K562 (cell line): ENCODE results near the gene RNF34. TPM values are rescaled to one million over a fixed set of nuclear protein-coding genes. Genes with fewer than 3 reads are reported as not detected.

Experiments
- ATAC-seq: fragments of 200-7000 bp; cut with Tn5 transposase; 3 replicates; pipeline ENCODE4 v1.9.1; 2020; ENCODE audit warnings: moderate library complexity
- BruUV-seq: library from RNA; stranded (reverse); fragments of 400-500 nt; replicated peaks from 2 replicates; lab custom pipeline; 2021; lab: Mats Ljungman, UMichigan
- CTCF ChIA-PET: fragments of 300-600 bp; formaldehyde crosslinking; extraction: SDS; loops from one replicate; lab custom pipeline; 2021; ENCODE audit warnings: low intra/inter-chr PET ratio; lab: Yijun Ruan, JAX
- POLR2A ChIA-PET: fragments of 300-600, 350-650 bp; sonication (Branson Sonifier 250); formaldehyde crosslinking; extraction: SDS; loops from one replicate; lab custom pipeline; 2021; ENCODE audit warnings: antibody characterized with exemption, inconsistent platforms; lab: Yijun Ruan, JAX
- DNase-seq, 4 experiments: peaks; one replicate each; pipeline versions ENCODE4 v3.0.0 to v3.0.0-alpha.2; 2011 to 2018; ENCODE audit warnings: low spot score in 3 of 4, mixed read lengths in 3 of 4; ENCODE audit errors: extremely low read depth in 1 of 4
- FAIRE-seq: peaks from 2 replicates; lab custom pipeline; 2011; peaks lifted over from hg19 to GRCh38; lab: Jason Lieb, UNC
- H2AFZ ChIP-seq: 2 replicates; pipeline ENCODE4 v1.6.0; 2011; ENCODE audit warnings: low read depth, low read length, control low read depth, inconsistent platforms
- H3K27ac ChIP-seq: fragments of 200-600 bp; 3 replicates; pipeline ENCODE4 v1.8.0; 2011; ENCODE audit warnings: low read depth, mild to moderate bottlenecking, control low read depth, inconsistent platforms, low read length, moderate library complexity, mixed read lengths; ENCODE audit errors: extremely low read depth
- H3K27me3 ChIP-seq, 2 experiments: fragments of 300-600 bp in 1 of 2; 2 replicates in 1 of 2; 3 replicates in 1 of 2; pipeline versions ENCODE4 v1.6.0 to v1.8.0; 2011; ENCODE audit warnings: inconsistent platforms in 2 of 2, low read length in 2 of 2, mild to moderate bottlenecking in 1 of 2, mixed read lengths in 1 of 2, moderate library complexity in 1 of 2; ENCODE audit not compliant: control insufficient read depth in 2 of 2, insufficient read depth in 2 of 2
- H3K36me3 ChIP-seq: fragments of 300-600 bp; 3 replicates; pipeline ENCODE4 v1.8.0; 2011; ENCODE audit warnings: mild to moderate bottlenecking, low read length, inconsistent platforms; ENCODE audit not compliant: control insufficient read depth, insufficient read depth
- H3K4me1 ChIP-seq, 2 experiments: fragments of 200-600 bp in 1 of 2; replicated peaks in 1 of 2; 2 replicates in 1 of 2; 3 replicates in 1 of 2; pipeline versions ENCODE4 v1.5.1 to v1.8.0; 2011; ENCODE audit warnings: inconsistent platforms in 2 of 2, low read length in 2 of 2, mild to moderate bottlenecking in 1 of 2, mixed read lengths in 1 of 2, moderate library complexity in 1 of 2; ENCODE audit not compliant: control insufficient read depth in 2 of 2, insufficient read depth in 2 of 2
- H3K4me2 ChIP-seq: 2 replicates; pipeline ENCODE4 v1.6.1; 2011; ENCODE audit warnings: low read length, control low read depth, inconsistent platforms, mixed read lengths; ENCODE audit not compliant: insufficient read depth
- H3K4me3 ChIP-seq: fragments of 200-600 bp; sonication (generic), shearing (Covaris generic); 2 replicates; pipeline ENCODE4 v1.5.1; 2016; ENCODE audit warnings: control low read depth, inconsistent platforms
- H3K79me2 ChIP-seq: fragments of 200-600 bp; 3 replicates; pipeline ENCODE4 v1.8.0; 2011; ENCODE audit warnings: low read length, inconsistent platforms; ENCODE audit not compliant: control insufficient read depth, insufficient read depth
- H3K9ac ChIP-seq, 2 experiments: 2 replicates each; pipeline versions ENCODE4 v1.6.0 to v1.6.1; 2011; ENCODE audit warnings: low read depth in 2 of 2, low read length in 2 of 2, control low read depth in 1 of 2, inconsistent platforms in 1 of 2, mild to moderate bottlenecking in 1 of 2, mixed read lengths in 1 of 2; ENCODE audit not compliant: insufficient read depth in 1 of 2
- H3K9me1 ChIP-seq: one replicate; pipeline ENCODE4 v1.6.0; 2011; ENCODE audit warnings: inconsistent platforms, mild to moderate bottlenecking, low read length, moderate library complexity; ENCODE audit not compliant: control insufficient read depth, insufficient read depth
- H3K9me3 ChIP-seq: replicated peaks from 2 replicates; pipeline ENCODE4 v1.5.1; 2011; ENCODE audit warnings: low read depth, low read length, inconsistent platforms; ENCODE audit not compliant: control insufficient read depth, insufficient read depth
- H4K20me1 ChIP-seq: replicated peaks from 2 replicates; pipeline ENCODE4 v1.6.1; 2011; ENCODE audit warnings: low read length, inconsistent platforms, mixed read lengths; ENCODE audit not compliant: control insufficient read depth, insufficient read depth
- CAMTA2 ChIP-seq: fragments of 250-450 bp; sonication (Bioruptor Pico); conservative IDR thresholded peaks from 2 replicates; pipeline ENCODE4 v1.5.1; 2022
- CHD2 ChIP-seq: IDR thresholded peaks from 2 replicates; pipeline ENCODE4 v1.6.1; 2011; ENCODE audit warnings: low read depth, low read length
- ETV1 ChIP-seq: fragments of 450-650 bp; conservative IDR thresholded peaks from 2 replicates; pipeline ENCODE4 v1.6.1; 2016; ENCODE audit warnings: missing genetic modification characterization, control low read depth, low read depth, missing compliant biosample characterization
- MAFG ChIP-seq: fragments of 450-650 bp; conservative IDR thresholded peaks from 2 replicates; pipeline ENCODE4 v1.6.1; 2016; ENCODE audit warnings: missing genetic modification characterization, missing compliant biosample characterization
- NBN ChIP-seq: fragments of 450-650 bp; IDR thresholded peaks from 2 replicates; pipeline ENCODE4 v1.6.1; 2016; ENCODE audit warnings: low read depth, mild to moderate bottlenecking
- NCOA1 ChIP-seq: fragments of 450-650 bp; IDR thresholded peaks from 2 replicates; pipeline ENCODE4 v1.6.1; 2016; ENCODE audit warnings: low read depth
- POLR2AphosphoS2 ChIP-seq: IDR thresholded peaks from 2 replicates; pipeline ENCODE4 v1.6.1; 2012; ENCODE audit warnings: low read length, improper control_type of control experiment
- SREBF2 ChIP-seq: sonication (generic); formaldehyde crosslinking; IDR thresholded peaks from 2 replicates; pipeline ENCODE4 v1.4.0; 2020; ENCODE audit warnings: mild to moderate bottlenecking, missing genetic modification reagents
- XRCC3 ChIP-seq: fragments of 450-650 bp; IDR thresholded peaks from 2 replicates; pipeline ENCODE4 v1.6.1; 2017; ENCODE audit warnings: mild to moderate bottlenecking, moderate library complexity
- ZNF695 ChIP-seq: fragments of 450-650 bp; formaldehyde crosslinking; IDR thresholded peaks from 2 replicates; pipeline ENCODE4 v1.4.0; 2020; ENCODE audit warnings: mild to moderate bottlenecking, moderate library complexity
- ZNF764 ChIP-seq: fragments of 250-450 bp; sonication (Bioruptor Pico); IDR thresholded peaks from 2 replicates; pipeline ENCODE4 v1.4.0; 2020; ENCODE audit warnings: low read depth, mild to moderate bottlenecking, moderate library complexity
- WGBS: fragments of 100-300 bp; shearing (Covaris generic); methylation state at CpG from one replicate; pipeline ENCODE4 v1.1.6; 2016; ENCODE audit warnings: low coverage, mixed read lengths; ENCODE audit not compliant: insufficient coverage; ENCODE audit errors: missing lambda C conversion rate; 5-methylcytosine and 5-hydroxymethylcytosine counted together
- in situ Hi-C: fragments of 300-500 bp; cut with MboI; formaldehyde crosslinking; loops from 4 replicates; pipeline ENCODE4 v1.15.0; 2018; ENCODE audit warnings: inconsistent platforms, mixed read lengths
- intact Hi-C: fragments of 100-400 bp; cut with micrococcal nuclease; formaldehyde crosslinking; loops from 2 replicates; pipeline ENCODE4 v1.14.2; 2022
- polyA plus RNA-seq, 8 experiments: library from polyadenylated mRNA; depleted of rRNA in 4 of 8; stranded (reverse) in 5 of 8; unstranded in 3 of 8; fragments of >200 nt; fragmentation: Nextera tagmentation in 2 of 8; fragmentation: Illumina TruSeq in 1 of 8; extraction: Ambion mirVana in 2 of 8; extraction: Trizol in 1 of 8; gene quantifications; 2 replicates each; pipeline versions ENCODE4 v1.2.1 to v1.2.3, GENCODE V29; 2011 to 2014; ENCODE audit warnings: inconsistent platforms in 1 of 8, missing spikeins in 1 of 8
- total RNA-seq, 7 experiments: library from RNA; depleted of rRNA in 6 of 7; stranded (reverse); fragments of >200 nt in 6 of 7; fragmentation: Illumina TruSeq in 2 of 7; extraction: Trizol in 2 of 7; gene quantifications; 2 replicates each; pipeline versions ENCODE4 v1.2.1 to v1.2.3, GENCODE V29; 2011 to 2021; ENCODE audit warnings: low replicate concordance in 1 of 7
- TF ChIP-seq, protein P1 (sequence below), 2 experiments: IDR thresholded peaks in 1 of 2; conservative IDR thresholded peaks in 1 of 2; 2 replicates each; pipeline ENCODE4 v1.6.1; 2016; ENCODE audit warnings: low read depth in 2 of 2, mild to moderate bottlenecking in 1 of 2, missing compliant biosample characterization in 1 of 2, missing genetic modification characterization in 1 of 2, moderate library complexity in 1 of 2

RNF34 gene
- total and polyA plus RNA-seq, 9 of the 15 experiments (the other 6 are each of a cell fraction or from before 2014, with no cell fraction given) = 41.7 to 88.9 (median 54.1) TPM

GRCh38 chr12:121390856-121391255, 9.1 kb upstream of the RNF34 start:
- POLR2A ChIA-PET = interaction anchor here (1.4 to 2.4 kb wide), 2 partner anchors 11 to 39 kb away, joined by 9 to 13 read pairs; partner anchors contain the start of gene ANAPC5
- Histone ChIP-seq H2AFZ (no peak overlapping the region), H3K9me3 (no peaks in the 10 kb centered on the region), H3K9ac (no peak overlapping the region), H3K36me3 (no peaks in the 10 kb centered on the region), H3K4me1 (peaks cover 7 to 16% of the 10 kb centered on the region in 2 experiments; a peak in 3 of 5 replicates), H3K4me3 (no peak overlapping the region)
- TF ChIP-seq XRCC3 = no peak
- no peak for TF ChIP-seq ZNF764 (CRISPR knock-in tag)
- TF ChIP-seq, all 486 proteins: peak for 0
- in situ Hi-C loops = no loop called here
- Histone ChIP-seq H3K27me3 (no peaks in the 10 kb centered on the region), H3K4me2 (no peak overlapping the region), H3K79me2 (no peaks in the 10 kb centered on the region), H3K9me1 (no peaks in the 10 kb centered on the region), H4K20me1 (no peaks in the 10 kb centered on the region), H3K27ac (no peak overlapping the region)
- WGBS = 77% methylated on average over 2 of the region's 2 CpGs
- BruUV-seq = no TSS peak
- CTCF ChIA-PET = no interaction called here
- DNase-seq (no peak), ATAC-seq (no peak), FAIRE-seq (no peak)
- intact Hi-C loops = no loop called here

GRCh38 chr12:121391619-121392324, 8.1 kb upstream of the RNF34 start:
- peak; percentile 42 to 60 (median 46) for DNase-seq
- Histone ChIP-seq H3K9ac (no peak overlapping the region), H3K27me3 (no peaks in the 10 kb centered on the region), H3K9me3 (no peaks in the 10 kb centered on the region), H3K9me1 (no peaks in the 10 kb centered on the region), H2AFZ (peak overlapping the region; percentile 79), H3K4me2 (peak overlapping the region; percentile 64), H4K20me1 (no peaks in the 10 kb centered on the region), H3K4me1 (peaks cover 7 to 16% of the 10 kb centered on the region in 2 experiments; a peak in 4 of 5 replicates), H3K27ac (peak overlapping the region; percentile 56; the same call in 2 of the 3 replicates), H3K36me3 (no peaks in the 10 kb centered on the region), H3K4me3 (no peak overlapping the region), H3K79me2 (no peaks in the 10 kb centered on the region)
- POLR2A ChIA-PET = interaction anchor here (0.6 to 2.4 kb wide), 9 partner anchors 10 to 315 kb away, joined by 3 to 13 read pairs (median 3); partner anchors contain the start of gene ANAPC5
- 29% methylated on average over 10 of the region's 10 CpGs for WGBS
- intact Hi-C loops (no loop called here), in situ Hi-C loops (no loop called here)
- no TSS peak for BruUV-seq
- ATAC-seq = peak; percentile 24
- FAIRE-seq = peak; percentile 6
- CTCF ChIA-PET = interaction anchor here (0.6 kb wide), 1 partner anchor 127 kb away, joined by 3 read pairs; no protein-coding TSS in a partner anchor
- TF ChIP-seq NBN (no peak; the same call in 1 of the 2 replicates), POLR2AphosphoS2 (no peak), CHD2 (no peak), CAMTA2 (CRISPR knock-in tag) (no peak), SREBF2 (CRISPR knock-in tag) (no peak), ETV1 (peak; percentile 44; the same call in 1 of the 2 replicates), NCOA1 (peak; percentile 77), MAFG (no peak), ZNF695 (no peak)
- TF ChIP-seq, protein P1, sequence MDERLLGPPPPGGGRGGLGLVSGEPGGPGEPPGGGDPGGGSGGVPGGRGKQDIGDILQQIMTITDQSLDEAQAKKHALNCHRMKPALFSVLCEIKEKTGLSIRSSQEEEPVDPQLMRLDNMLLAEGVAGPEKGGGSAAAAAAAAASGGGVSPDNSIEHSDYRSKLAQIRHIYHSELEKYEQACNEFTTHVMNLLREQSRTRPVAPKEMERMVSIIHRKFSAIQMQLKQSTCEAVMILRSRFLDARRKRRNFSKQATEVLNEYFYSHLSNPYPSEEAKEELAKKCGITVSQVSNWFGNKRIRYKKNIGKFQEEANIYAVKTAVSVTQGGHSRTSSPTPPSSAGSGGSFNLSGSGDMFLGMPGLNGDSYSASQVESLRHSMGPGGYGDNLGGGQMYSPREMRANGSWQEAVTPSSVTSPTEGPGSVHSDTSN (CRISPR knock-in tag; IDR thresholded peaks at IDR 0.05; ENCODE audit: low read depth) = no peak
- TF ChIP-seq, protein P1 (tag; conservative IDR thresholded peaks at IDR 0.05; ENCODE audit: low read depth) = peak; percentile 51
